ENCODE measurements around the gene FERMT1.
"Not testable (repeated sequence)": the region's sequence is repeated elsewhere in the genome, so short reads cannot be mapped to it uniquely, and the experiment has no call there.

The FERMT1 gene

DNA sequence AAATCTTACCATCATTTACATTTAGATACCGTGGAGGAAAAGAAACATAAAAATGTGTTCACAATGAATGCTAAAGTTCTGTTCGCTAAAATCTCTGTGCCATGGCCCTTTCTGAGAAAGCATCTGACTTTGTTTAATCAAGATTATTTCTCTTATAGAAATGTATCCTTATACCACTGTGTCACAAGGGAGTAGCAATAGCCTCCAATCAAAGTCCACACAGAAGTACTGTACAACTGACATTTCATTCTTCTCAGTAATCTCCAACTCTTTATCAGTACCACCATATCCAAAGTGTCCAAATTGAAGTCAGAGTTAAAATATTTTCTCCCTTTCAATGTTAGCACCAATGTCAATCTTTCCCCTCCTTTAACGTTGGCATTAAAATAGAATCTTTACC, 6.1 kb downstream of the FERMT1 start:
- DNase-seq (ENCODE audit: low spot score), result no peak

DNA sequence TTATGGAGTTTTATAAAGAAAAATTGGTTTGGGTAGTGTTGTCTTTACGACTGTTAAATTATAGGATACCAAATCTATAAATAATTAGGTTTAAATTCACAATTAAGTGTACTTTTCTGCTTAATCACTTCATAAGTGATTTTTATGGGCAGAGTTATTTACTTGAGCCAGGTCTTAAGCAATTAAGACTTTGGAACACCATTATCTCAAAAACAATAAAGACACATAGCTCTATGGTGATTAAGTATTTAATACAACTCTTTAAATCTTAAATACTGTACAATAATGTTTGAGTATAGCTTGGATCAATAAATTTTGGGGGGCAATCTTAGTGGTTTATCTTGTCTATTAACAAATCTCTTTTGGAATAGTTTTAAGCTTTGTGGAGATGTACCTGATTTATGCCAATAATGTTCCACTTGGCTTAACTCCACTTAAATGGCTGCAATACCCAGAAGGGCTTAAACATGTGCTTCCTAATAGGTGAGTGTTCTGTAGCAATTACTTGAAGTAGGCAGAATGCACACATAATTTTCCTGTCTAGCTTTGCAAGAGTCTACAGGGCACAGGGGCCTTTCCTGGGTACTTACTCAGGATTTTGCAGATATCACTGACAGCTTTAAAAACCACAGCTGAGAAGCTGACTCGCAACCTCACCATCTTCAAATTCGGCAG, 7.5 kb downstream of the FERMT1 start:
- DNase-seq (ENCODE audit: low spot score), result no peak

DNA sequence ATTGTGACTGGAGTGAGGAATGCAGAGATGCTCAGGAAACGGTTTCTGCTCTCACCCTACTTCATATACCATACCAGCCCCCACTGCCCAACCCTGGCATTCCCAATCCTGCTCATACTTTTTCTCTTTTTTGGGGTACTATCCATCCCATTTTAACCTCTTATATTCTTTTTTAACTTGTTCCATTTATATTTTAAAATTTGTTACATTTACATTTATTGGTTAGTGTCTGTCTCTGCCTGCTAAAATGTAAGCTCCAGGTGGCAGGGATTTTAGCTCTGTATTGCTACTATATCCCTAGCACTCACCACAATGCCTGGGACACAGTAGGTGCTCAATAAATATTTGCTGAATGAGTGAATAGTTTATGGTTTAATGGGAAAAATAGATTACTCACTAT, 8.1 kb downstream of the FERMT1 start:
- DNase-seq (ENCODE audit: low spot score), result no peak

DNA sequence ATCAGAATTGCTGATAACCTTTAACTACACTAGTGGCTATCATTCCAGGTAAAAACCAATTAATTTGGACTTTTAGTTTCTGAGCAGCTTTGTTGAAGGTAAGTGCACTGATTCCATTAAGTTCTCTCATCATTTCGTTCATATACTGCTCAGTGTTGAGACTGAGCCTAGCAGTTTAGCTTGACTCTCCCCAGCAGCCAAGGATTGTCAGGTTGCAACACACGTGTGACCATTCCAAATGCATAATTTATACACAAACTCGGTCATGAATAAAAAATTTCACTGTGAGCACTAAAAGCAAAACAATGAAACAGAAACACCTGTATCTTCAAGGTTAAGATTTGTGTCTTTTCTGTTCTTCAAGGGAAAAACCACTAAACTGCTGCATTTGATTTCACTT, 8.9 kb downstream of the FERMT1 start:
- no peak for DNase-seq (ENCODE audit: low spot score)

DNA sequence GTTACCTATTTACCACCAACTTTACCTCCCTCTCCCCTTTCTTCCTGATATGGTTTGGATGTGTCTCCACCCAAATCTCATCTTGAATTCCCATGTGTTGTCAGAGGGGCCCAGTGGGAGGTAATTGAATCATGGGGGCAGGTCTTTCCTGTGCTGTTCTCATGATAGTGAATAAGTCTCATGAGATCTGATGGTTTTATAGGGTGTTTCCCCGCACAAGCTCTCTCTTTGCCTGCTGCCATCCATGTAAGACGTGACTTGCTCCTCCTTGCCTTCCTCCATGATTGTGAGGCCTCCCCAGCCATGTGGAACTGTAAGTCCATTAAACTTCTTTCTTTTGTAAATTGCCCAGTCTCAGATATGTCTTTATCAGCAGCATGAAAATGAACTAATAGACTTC, 9.9 kb downstream of the FERMT1 start:
- not testable (repeated sequence) for DNase-seq (ENCODE audit: low spot score)

DNA sequence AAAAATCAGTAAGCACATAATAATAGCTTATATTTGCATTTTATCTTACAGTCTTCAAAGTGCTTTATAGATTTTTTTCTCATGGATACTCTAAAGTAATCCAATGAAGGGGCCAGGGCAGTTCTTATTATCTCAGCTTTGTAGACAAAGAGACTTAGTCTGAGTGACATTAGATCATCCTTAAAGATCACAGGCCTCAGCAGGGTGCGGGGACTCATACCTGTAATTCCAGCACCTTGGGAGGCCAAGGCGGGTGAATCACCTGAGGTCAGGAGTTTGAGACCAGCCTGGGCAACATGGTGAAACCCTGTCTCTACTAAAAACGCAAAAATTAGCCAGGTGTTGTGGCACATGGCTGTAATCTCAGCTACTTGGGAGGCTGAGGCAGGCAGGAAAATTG, 14.5 kb downstream of the FERMT1 start:
- DNase-seq (ENCODE audit: low spot score), result no peak

DNA sequence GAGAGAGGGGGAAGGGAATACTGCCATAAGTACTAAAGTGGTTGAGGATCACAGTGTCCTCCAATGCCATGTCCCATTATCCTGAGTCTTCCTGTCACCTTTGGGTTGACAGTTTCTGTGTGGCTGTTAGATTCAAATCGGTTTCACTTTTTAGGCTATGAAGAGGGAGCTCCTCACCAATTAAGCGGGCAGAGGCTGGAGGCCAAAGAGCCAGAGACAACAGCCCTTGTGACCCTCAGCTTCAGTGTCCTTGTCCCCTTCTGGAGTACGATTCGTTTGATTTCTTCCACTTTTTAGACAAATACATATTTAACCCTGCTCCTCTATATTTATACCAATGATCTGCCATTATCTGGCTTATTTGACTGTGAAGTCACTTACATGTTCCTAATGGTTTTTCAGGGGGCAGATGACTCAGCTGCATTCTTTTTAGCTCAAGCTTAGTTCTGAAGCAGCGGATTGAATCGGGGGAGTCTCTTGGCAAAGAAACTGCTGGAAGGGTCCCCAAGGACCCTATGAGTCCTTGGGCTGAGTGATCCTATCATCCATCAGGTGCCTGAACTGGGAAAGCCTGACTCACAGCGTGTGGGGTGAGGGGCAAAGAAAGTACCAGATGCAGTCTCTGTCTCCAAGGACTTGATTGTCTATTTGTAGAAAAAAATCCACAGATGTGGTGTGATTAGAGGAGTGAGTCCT, 18.2 kb downstream of the FERMT1 start:
- no peak for DNase-seq (ENCODE audit: low spot score)

DNA sequence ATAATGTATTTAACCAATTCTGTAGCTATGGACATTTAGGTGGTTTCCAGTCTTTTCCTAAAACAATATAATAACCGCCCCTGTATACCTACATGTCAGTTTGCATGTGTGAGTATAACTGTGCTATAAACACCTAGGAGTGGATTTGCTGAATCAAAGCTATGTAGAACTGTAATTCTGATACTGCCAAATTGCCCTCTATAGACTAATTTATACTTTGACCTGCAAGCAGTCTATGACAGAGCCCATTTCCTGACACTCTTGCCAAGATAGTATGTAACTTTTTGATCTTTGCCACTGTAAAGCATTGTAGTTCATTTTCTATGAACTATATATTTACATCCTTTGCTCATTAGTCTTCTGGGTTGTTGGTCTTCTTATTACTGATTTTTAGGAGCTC, 19.5 kb downstream of the FERMT1 start:
- DNase-seq (ENCODE audit: low spot score), result no peak

DNA sequence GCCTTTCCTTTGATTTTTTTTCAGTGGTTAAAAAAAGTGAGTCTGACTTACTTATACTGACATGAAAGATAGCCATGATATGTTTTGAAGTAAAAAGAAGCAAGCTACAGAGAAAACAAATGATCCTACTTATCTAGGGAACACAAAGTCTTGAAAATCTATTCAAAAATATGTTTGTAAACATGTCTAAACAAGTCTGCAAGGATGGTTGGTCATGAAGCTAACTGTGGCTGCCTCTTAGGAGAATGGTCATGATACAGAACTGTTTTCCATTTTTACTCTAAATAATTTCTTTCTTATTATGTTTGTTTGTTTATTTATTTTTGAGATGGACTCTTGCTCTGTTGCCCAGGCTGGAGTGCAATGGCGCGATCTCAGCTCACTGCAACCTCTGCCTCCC, 21.5 kb downstream of the FERMT1 start:
- no peak for DNase-seq (ENCODE audit: low spot score)

DNA sequence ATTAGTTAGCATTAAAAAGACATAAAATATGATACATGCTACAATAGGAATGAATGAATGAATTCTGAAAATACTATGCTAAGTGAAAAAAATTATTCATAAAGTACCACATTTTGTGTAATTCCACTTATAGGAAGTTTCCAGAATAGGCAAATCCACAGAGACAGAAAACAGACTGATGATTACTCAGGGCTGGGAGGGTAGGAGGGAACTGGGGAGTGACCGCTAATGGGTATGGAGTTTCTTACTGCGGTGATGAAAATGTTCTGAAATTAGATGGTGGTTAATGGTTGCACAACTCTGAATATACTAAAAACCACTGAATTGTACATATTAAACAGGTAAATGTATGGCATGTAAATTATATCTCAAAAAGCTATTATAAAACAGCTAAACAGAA, 22.6 kb downstream of the FERMT1 start:
- DNase-seq (ENCODE audit: low spot score), result no peak

DNA sequence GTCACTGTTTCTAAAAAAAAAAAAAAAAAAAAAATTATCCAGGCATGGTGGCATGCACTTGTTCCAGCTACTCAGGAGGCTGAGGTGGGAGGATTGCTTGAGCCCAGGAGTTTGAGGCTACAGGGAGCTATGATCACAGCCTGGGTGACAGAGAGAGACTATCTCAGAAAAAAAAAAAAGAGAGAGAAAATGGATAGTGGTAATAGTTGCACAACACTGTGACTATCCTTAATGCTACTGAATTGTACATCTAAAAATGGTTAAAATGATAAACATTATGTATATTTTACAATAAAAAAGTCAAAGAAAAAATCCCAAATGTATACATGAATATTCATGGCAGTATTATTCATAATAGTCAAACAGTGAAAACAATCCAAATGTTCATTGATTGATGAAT, 23.0 kb downstream of the FERMT1 start:
- no peak for DNase-seq (ENCODE audit: low spot score)

DNA sequence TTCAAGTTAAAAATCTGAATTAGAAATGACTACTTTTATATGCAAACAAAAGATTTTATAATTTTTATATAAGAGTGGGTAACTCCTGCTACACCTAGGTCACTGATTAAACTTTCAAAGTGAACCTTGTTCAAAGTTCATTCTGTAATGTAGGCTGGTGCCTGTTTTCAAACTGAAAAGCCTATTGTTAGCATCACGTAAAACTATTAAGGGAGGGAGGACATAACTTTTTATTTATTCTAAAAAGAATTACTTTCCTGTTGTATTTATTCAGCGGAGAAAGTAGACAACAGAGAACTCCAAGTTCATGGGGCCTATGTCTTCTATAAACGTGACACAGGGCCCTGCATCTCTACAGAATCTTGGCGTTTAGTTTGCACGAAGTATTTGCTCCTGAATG, 27.4 kb downstream of the FERMT1 start:
- DNase-seq (ENCODE audit: low spot score), result no peak

DNA sequence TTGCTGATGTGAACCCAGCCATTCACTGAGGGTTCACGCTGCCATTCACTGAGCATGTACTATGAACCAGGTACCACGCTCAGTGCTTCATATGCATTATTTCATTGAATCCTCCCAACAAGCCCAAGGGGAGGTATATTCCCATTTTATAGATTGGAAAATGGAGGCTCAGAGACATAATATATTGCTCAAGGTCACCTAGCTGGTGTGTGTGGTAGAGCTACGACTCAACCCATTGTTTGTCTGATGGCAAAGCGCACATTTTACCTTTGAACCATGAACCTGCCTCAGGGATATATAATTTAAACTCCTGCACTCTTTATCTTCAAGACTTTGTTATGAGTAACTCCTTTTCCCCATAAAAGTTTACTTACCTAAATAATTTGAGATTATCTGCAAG, 28.3 kb downstream of the FERMT1 start:
- DNase-seq (ENCODE audit: low spot score), result no peak

DNA sequence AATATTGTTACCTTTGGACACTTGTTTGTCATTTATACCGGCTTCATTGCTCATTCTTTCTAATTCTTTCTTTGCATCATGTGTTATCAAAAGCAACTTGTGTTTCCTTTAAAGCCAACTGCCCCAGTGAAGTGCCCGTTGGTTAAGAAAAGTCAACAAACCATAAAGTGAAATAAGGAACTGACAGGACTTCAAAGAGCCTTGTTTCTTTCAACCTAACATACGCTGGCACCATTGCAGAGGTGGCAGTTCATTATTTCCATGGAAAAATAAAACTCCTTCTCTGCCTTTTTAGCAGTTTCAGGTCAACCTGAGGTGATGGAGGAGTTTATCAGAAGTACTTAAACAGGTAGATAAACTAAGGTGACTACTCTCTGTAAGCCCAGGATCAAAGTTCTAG, 28.8 kb downstream of the FERMT1 start:
- DNase-seq (ENCODE audit: low spot score), result no peak

DNA sequence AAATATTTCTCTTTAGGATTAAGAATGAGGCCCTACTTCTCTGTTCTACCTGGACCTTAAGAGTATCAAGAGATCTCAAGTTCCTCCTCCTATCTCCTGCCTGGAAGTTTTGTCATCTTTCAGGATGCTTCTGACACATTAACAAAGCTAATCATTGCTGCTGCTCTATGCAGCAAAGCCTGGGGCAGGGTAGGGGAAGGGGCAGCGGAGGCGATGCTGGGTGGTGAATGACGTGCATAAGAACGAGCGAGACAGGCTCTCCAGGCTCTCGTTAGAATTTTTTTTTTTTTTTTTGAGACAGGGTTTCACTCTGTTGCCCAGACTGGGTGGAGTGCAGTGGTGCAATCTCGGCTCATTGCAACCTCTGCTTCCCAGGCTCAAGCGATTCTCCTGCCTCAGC, 31.2 kb downstream of the FERMT1 start:
- no peak for DNase-seq (ENCODE audit: low spot score)

DNA sequence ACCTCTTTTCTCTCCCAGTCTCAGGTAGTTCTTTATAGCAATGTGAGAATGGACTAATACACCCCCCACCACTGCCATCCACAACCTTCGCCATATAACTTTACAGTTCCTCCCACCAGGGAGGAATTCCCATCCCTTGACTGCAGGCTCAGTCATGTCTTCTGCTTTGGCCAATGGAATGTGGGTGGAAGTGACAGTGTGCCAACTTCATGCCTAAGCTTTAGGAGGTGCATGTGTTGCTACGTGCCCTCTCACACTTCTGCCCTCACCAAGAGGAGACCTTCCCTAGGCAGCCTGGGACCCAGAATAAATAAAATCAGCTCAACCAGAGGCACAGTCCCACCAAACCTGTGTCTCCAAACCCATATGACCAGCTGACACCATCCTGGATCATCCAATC, 36.0 kb downstream of the FERMT1 start:
- DNase-seq (ENCODE audit: low spot score), result no peak

DNA sequence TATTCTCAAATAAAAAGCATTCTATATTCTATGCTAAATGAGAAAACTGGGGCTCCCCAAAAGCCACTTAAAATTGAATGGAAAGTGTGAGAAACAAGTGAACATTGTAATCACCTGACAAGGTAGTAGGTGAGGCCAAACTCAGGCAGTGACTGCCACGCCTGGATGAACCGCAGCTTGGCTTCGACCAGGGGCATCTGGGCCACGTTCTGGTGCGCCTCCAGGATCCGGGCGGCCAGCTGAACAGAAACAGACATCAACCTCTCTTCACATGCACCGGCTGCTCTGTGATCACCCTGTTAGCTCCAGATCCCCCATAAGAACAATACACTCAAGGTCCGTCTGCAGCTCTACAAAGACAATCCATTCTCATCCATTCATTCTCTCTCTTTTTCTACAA, 38.9 kb downstream of the FERMT1 start:
- no peak for DNase-seq (ENCODE audit: low spot score)

DNA sequence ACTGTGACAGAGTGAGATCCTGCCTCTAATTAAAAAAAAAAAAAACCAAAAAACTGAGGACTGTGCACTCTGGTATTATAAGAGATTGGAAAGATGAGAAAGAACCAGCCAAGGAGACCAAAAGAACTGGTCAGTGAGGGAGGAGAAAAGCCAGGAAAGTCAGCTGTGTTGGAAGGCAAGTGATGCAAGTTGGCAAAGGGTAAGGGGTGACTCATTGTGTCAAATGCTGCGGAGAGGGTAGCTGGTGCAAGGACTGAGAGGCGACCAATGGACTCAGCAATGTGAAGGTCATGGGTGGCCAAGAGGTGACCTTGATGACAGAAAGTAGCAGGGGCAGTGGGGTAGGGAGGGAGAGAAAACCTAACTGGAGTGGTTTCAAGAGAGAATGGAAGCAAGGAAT, 41.6 kb downstream of the FERMT1 start:
- peak; percentile 55 for DNase-seq (ENCODE audit: low spot score)

DNA sequence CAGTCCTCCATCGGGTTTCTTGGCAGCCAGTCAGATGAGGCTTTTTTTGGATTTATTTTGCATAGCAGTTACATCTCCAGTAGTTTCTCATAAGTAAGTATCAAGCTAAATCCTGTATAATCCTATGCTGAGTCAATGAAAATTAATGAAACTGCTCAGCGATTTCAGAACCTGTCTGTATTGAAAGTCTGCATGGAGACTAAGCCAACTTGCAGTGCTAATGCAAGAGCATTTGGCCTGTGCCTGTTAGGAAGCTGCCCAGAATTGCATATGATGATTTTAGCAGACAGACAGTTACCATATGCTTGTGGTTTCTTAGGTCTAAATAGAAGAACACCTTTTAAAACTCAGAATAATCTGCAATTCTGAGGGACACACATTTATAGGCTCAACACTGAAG, 43.8 kb downstream of the FERMT1 start:
- no peak for DNase-seq (ENCODE audit: low spot score)

DNA sequence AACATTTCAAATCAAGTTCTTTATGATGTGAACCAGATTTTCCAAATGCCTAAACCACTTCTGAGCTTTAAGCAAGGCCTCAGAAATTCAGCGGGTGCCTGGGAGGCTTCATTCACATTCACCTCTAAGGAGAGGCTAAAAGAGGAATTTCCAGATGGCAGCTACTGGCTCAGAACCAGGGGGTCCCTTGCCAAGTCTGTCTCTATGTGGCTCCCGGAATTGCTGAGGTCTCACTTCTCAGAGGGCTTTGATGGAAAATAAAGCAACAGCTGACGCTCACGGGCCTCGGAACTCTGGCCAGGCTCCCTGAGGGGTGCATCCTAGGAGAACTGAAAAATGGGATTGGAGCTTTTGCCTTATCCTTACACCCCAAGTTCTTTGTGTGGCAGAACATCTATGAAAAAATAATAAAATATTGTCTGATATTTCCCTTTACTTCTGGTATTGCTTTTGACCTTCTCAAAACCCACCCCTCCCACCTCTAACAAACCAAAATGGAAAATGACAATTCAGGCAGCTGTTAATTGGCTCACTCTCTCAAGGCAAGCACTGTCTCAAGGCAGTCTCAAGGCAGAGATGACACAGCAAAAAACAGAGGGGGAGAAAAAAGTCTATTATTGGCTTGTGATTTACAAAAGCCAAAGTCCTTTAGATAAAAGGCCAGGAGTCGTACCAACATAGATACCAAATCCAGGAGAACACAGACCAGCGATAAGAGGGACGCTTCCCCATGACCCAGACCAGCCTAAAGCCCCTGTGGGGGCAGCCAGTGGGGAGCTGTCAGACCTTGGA, 47.2 kb downstream of the FERMT1 start:
- DNase-seq (ENCODE audit: low spot score), result no peak

DNA sequence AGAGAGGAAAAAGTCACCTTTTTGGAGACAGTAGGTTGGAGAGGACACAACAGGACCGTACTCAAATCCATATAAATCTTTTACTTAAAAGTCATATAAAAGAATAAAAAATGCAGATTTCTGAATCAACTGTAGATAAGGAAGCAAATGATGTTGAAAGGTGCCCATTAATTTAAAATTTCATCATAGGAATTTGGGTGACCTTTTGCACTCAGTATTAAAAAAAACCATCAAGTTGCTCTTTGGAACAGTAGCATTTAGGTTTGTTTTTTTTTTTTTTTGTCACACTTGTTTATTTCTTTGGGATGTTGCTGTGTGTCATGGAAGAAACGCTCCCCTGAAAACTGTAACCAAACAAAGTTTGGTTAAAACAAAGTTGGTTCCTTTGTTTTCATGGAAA, 48.0 kb downstream of the FERMT1 start:
- DNase-seq (ENCODE audit: low spot score), result no peak

DNA sequence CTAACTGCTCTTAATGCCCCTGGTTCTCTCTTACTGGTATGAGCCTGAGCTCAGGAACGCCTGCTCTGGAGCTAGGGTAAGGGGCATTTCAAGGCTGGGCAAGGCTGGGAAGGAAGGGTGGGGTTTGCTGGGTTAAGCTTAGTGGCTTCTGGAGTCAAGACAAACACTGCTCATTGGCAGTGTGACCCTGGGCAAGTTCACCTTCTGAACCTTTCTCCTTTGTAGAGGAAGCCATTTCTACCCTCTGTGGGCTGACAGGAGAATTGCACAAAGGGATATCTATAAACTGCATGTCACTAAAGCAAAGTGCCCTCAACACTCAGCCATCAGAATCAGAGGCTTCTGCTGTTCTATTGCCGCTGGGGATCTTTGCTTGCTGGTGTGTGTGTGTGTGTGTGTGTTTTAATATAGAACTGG, 48.7 kb downstream of the FERMT1 start:
- DNase-seq (ENCODE audit: low spot score), result peak; percentile 33
